SU-DHL-6 (cell line): ENCODE measurements around the gene BEX3.

ENCODE experiments used
- H2AFZ ChIP-seq: fragments of 200-600 bp; sonication (generic); 2 replicates; pipeline ENCODE4 v1.6.1; 2014; ENCODE audit warnings: low read depth, mild to moderate bottlenecking, moderate library complexity, mixed read lengths, antibody characterized with exemption, low read length; ENCODE audit not compliant: severe bottlenecking
- H3F3A ChIP-seq: fragments of 200-600 bp; shearing (Covaris generic); 2 replicates; pipeline ENCODE4 v1.6.0; 2016; ENCODE audit warnings: antibody characterized with exemption, mild to moderate bottlenecking; ENCODE audit not compliant: insufficient read depth
- H3K27ac ChIP-seq: fragments of 200-600 bp; sonication (generic); 2 replicates; pipeline ENCODE4 v1.5.1; 2016; ENCODE audit warnings: low read depth, mild to moderate bottlenecking, low read length, moderate library complexity, mixed read lengths
- H3K27me3 ChIP-seq: fragments of 200-600 bp; sonication (generic), shearing (Covaris generic); 2 replicates; pipeline ENCODE4 v1.6.0; 2014; ENCODE audit warnings: mild to moderate bottlenecking, low read length
- H3K36me3 ChIP-seq: fragments of 200-600 bp; sonication (generic); 2 replicates; pipeline ENCODE4 v1.6.1; 2014; ENCODE audit warnings: mild to moderate bottlenecking, low read length, mixed read lengths
- H3K4me2 ChIP-seq: fragments of 300-600, 200-600 bp; shearing (Covaris generic), sonication (generic); 2 replicates; pipeline ENCODE4 v1.6.0; 2014; ENCODE audit warnings: low read length, low read depth, mild to moderate bottlenecking; ENCODE audit not compliant: poor library complexity, severe bottlenecking
- H3K4me3 ChIP-seq: fragments of 200-600 bp; sonication (generic); 2 replicates; pipeline ENCODE4 v1.5.1; 2014; ENCODE audit warnings: antibody characterized with exemption, low read length, mild to moderate bottlenecking, mixed read lengths; ENCODE audit not compliant: insufficient read depth, poor library complexity, severe bottlenecking
- H3K79me2 ChIP-seq: fragments of 200-600 bp; sonication (generic); 2 replicates; pipeline ENCODE4 v1.6.1; 2014; ENCODE audit warnings: mild to moderate bottlenecking, low read length, moderate library complexity; ENCODE audit not compliant: insufficient read depth
- H3K9ac ChIP-seq: fragments of 200-600 bp; sonication (generic); 2 replicates; pipeline ENCODE4 v1.7.0; 2014; ENCODE audit warnings: mild to moderate bottlenecking, low read length
- H3K9me2 ChIP-seq: fragments of 200-600 bp; sonication (generic); replicated peaks from 2 replicates; pipeline ENCODE4 v1.6.1; 2014; ENCODE audit warnings: low read length; ENCODE audit not compliant: insufficient read depth
- H3K9me3 ChIP-seq: fragments of 200-600 bp; sonication (generic); 2 replicates; pipeline ENCODE4 v1.6.1; 2014; ENCODE audit warnings: low read length, mixed read lengths; ENCODE audit not compliant: insufficient read depth
- H4K20me1 ChIP-seq: fragments of 200-600 bp; sonication (generic); 2 replicates; pipeline ENCODE4 v1.6.1; 2014; ENCODE audit warnings: low read depth, mild to moderate bottlenecking, antibody characterized with exemption, low read length, moderate library complexity, mixed read lengths
- EZH2phosphoT487 ChIP-seq: fragments of 200-600 bp; sonication (generic), shearing (Covaris generic); conservative IDR thresholded peaks from 2 replicates; pipeline ENCODE4 v1.6.1; 2018; ENCODE audit warnings: mild to moderate bottlenecking, antibody characterized with exemption, low read length, moderate library complexity, mixed read lengths
- TF ChIP-seq, protein P1 (sequence below): fragments of 200-600 bp; sonication (generic); IDR thresholded peaks from one replicate; pipeline ENCODE4 v1.5.1; 2017; ENCODE audit warnings: antibody characterized with exemption, mild to moderate bottlenecking, low read length, moderate library complexity; ENCODE audit not compliant: insufficient read depth, poor library complexity, severe bottlenecking

Gene BEX3

DNA sequence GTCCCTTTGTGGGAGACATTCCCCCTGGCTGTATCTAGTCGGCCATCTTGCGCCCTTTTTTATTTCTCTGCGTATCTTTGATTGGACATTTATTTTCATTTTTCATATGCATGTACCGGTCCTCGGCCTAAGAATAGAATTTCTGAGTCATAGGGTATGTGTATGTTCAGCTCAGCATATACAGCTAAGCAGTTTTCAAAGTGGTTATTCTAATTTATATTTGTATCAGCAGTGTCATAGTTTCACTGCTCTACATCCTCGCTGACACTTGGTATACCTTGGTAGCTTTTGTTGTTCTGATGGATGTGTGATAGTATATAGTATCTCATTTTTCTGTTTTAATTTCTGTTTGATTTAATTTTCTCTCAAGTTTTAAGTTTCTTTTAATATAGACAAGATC, 38.7 kb downstream of the BEX3 start:
- Histone ChIP-seq H3K9ac (no peak overlapping the region), H3K9me2 (no peaks in the 10 kb centered on the region), H3K27ac (no peak overlapping the region), H3K4me2 (no peak overlapping the region), H2AFZ (no peak overlapping the region), H3K9me3 (no peaks in the 10 kb centered on the region), H4K20me1 (no peaks in the 10 kb centered on the region), H3K36me3 (no peaks in the 10 kb centered on the region), H3K27me3 (no peaks in the 10 kb centered on the region), H3K4me3 (no peak overlapping the region), H3K79me2 (no peaks in the 10 kb centered on the region), H3F3A (no peaks in the 10 kb centered on the region)
- TF ChIP-seq EZH2phosphoT487, result no peak

DNA sequence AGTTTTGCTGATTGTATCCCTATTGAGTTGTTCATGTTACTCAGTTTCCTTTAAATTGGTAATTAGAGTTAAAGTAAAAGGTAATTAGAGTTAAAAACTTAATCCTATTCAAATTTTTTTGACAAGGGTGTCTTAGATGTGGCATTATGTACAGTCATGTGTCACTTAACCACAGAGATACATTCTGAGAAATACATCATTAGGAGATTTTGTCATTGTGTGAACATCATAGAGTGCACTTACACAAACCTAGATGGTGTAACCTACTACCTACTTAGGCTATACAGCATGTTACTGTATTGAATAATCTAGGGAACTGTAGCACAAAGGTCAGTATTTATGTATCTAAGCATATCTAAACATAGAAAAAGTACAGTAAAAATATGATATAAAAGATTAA, 39.2 kb downstream of the BEX3 start:
- Histone ChIP-seq H2AFZ (no peak overlapping the region), H4K20me1 (no peaks in the 10 kb centered on the region), H3K79me2 (no peaks in the 10 kb centered on the region), H3F3A (no peaks in the 10 kb centered on the region), H3K27ac (no peak overlapping the region), H3K4me3 (no peak overlapping the region), H3K9me2 (no peaks in the 10 kb centered on the region), H3K9ac (no peak overlapping the region), H3K36me3 (no peaks in the 10 kb centered on the region), H3K4me2 (no peak overlapping the region), H3K9me3 (no peaks in the 10 kb centered on the region), H3K27me3 (no peaks in the 10 kb centered on the region)
- TF ChIP-seq, protein P1, sequence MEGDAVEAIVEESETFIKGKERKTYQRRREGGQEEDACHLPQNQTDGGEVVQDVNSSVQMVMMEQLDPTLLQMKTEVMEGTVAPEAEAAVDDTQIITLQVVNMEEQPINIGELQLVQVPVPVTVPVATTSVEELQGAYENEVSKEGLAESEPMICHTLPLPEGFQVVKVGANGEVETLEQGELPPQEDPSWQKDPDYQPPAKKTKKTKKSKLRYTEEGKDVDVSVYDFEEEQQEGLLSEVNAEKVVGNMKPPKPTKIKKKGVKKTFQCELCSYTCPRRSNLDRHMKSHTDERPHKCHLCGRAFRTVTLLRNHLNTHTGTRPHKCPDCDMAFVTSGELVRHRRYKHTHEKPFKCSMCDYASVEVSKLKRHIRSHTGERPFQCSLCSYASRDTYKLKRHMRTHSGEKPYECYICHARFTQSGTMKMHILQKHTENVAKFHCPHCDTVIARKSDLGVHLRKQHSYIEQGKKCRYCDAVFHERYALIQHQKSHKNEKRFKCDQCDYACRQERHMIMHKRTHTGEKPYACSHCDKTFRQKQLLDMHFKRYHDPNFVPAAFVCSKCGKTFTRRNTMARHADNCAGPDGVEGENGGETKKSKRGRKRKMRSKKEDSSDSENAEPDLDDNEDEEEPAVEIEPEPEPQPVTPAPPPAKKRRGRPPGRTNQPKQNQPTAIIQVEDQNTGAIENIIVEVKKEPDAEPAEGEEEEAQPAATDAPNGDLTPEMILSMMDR, result no peak
- no peak for TF ChIP-seq EZH2phosphoT487

DNA sequence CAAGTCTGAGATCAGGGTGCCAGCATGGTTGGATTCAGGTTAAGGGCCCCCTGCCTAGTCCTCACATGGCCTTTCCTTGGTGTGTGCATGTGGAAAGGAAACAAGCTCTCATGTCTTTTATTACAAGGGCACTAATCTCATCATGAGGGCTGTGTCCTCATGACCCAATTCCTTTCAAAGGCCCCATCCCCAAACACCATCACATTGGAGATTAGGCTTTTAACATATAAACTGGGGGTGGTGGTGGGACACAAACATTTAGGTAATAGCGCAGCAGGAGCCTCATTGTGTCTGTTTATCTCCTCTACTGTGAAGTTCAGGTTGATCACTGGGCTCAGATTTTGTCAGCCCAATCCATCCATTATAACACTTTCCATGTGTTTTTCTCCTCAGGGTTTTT, 41.0 kb downstream of the BEX3 start:
- Histone ChIP-seq H3F3A (no peaks in the 10 kb centered on the region), H3K79me2 (no peaks in the 10 kb centered on the region), H3K36me3 (no peaks in the 10 kb centered on the region), H3K9me2 (no peaks in the 10 kb centered on the region), H3K4me2 (no peak overlapping the region), H3K27me3 (no peaks in the 10 kb centered on the region), H3K9me3 (no peaks in the 10 kb centered on the region), H3K27ac (no peak overlapping the region), H3K4me3 (no peak overlapping the region), H2AFZ (no peak overlapping the region), H4K20me1 (no peaks in the 10 kb centered on the region), H3K9ac (no peak overlapping the region)
- TF ChIP-seq, protein P1, result no peak
- no peak for TF ChIP-seq EZH2phosphoT487

DNA sequence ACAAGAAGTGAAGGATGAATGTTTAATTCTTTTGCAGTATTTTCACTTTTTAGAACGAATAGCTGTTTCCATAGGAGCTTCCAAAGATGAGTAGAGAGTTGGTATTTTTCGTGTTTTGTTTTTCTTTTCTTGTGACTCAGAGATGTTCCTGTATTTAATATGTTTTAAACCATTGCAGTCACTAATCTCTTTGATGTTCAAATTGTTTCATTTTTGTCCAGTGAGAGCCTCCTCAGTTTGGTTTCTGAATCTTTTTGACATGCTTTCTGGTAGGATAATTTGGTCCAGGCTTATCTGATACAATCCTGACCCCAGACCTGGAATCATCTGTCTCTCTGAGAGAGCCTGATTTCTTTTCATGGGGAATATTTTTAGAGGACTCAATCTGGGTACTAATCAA, 41.6 kb downstream of the BEX3 start:
- H3K9me2 ChIP-seq, result no peaks in the 10 kb centered on the region
- H3K36me3 ChIP-seq, result no peaks in the 10 kb centered on the region
- H3K4me2 ChIP-seq, result no peak overlapping the region

More for the DNA sequence above, 41.6 kb downstream of the BEX3 start:
- Histone ChIP-seq H3F3A (no peaks in the 10 kb centered on the region), H3K27ac (no peak overlapping the region), H3K9me3 (no peaks in the 10 kb centered on the region), H4K20me1 (no peaks in the 10 kb centered on the region), H3K79me2 (no peaks in the 10 kb centered on the region), H3K9ac (no peak overlapping the region), H3K4me3 (no peak overlapping the region), H2AFZ (no peak overlapping the region), H3K27me3 (no peaks in the 10 kb centered on the region)
- TF ChIP-seq EZH2phosphoT487, result no peak
- TF ChIP-seq, protein P1, result no peak
